SHP77 (cell line): ENCODE measurements around the gene CRAMP1.
A peak's percentile ranks its signal among the peaks of the same experiment; 100 is the strongest.

Source experiments
- DNase-seq, 2 experiments: peaks; one replicate each; lab custom pipeline; 2025; lab: John Stamatoyannopoulos, UW

The CRAMP1 gene

DNA sequence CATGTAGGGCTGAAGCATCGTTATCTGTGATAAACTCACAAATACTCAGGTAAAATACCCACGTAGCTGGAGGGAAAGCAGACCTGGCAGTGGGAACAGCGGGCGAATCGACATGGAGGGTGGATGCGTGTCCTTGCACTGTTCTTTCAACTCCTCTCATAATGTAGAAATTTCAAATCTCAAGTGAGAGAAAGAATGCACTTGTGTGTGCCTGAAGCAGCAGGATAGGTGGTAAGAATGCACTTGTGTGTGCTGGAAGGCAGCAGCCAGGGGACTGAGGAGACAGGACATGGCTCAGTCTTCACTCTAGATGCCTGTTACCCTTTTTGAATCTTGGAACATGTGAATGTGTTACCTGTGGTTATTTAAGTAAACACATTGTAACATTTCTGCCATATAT is 10.7 kb upstream of the CRAMP1 start:
- DNase-seq: no peak

DNA sequence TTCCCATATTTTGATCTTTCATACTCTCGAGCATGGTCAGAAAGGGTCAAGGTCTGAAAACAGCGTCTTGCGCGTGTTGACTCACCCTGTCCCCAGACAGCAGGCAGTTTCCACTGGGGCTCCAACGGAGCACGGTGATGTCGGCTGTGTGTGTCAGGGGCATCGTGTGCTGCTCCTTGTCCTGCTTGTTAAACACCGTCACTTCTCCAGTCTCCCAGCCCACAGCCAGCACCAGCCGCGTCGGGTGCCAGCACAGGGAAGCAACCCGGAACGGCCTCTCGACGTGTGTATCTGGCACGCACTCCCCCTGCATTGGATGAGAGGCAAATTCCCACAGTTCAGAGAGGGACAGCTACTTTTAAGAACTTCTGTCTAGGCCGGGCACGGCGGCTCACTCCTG is 9.9 kb upstream of the CRAMP1 start:
- DNase-seq: no peak

DNA sequence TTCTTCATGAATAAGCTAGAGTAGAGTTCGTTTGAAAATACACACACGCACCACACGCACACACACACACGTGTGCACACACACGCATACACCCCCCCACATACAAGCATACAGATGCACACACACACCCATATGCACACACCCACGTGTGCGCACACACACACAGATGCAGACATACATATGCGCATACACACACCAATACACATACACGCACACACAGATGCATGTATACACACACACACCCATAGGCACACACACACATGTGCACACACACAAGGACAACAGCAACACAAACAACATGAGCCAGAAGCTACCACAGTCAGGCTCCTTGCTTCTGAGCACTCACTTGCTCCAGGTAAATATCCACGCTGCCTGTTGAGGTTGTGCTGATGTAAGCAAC is 5.4 kb upstream of the CRAMP1 start:
- DNase-seq: no peak

DNA sequence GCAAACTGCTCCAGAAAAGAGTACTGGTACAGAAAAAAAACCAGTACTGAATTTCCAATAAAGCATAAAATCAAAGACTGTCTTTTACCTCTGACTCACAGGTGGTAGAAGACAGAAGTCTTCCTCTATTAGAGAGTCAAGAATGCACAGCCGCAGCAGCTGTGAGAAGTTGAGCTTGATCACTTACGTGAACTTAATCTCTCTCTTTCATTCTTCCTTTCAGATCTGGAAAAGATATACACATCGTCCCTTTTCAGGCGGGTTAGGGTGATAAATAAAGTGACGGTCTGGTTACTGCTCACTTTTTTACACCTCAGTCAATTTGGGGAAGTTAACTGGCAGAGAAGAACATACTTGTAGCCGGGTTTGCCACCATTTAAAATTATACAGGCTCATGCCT is 4.2 kb upstream of the CRAMP1 start:
- DNase-seq: no peak

DNA sequence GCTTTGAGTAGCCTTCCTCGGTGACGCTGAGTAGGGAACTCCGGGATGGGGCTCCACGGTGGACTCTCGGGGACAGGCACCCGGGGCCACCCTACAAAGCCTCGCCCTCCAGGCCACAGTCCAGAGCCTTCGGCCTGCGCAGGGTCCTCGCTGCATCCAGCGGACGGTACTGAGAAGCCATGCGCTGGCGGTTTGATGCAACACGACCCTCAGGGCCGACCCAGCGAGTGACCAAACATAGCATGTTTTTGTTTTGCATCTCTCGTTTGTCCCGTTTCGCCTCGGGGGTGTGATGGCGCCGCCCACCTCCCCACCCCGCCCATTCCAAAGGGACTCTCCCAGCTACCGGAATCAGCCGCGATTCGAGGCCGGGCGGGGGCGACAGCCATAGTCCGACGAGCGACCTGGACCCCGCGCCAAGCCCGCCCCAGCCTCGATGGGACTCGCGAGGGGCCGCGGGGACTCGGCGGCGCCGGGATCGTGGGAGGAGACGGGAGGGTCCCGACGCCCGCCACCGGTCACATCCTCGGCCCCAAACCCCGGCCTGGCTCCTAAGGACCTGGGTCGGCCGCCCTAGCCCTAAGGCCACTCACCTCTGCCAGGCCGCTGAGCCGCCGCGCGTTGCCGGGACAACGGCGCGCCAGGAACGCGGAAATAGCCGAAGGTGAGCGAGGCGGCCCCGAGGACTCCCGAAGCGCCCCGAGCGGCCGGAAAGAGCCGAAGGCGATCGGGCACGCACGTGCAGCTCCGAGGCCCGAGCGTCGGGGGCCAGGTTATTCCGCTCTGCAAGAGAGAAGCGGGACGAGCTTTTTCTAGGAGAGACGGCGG is 1.9 kb upstream of the CRAMP1 start:
- DNase-seq: peak; percentile 80 to 87

DNA sequence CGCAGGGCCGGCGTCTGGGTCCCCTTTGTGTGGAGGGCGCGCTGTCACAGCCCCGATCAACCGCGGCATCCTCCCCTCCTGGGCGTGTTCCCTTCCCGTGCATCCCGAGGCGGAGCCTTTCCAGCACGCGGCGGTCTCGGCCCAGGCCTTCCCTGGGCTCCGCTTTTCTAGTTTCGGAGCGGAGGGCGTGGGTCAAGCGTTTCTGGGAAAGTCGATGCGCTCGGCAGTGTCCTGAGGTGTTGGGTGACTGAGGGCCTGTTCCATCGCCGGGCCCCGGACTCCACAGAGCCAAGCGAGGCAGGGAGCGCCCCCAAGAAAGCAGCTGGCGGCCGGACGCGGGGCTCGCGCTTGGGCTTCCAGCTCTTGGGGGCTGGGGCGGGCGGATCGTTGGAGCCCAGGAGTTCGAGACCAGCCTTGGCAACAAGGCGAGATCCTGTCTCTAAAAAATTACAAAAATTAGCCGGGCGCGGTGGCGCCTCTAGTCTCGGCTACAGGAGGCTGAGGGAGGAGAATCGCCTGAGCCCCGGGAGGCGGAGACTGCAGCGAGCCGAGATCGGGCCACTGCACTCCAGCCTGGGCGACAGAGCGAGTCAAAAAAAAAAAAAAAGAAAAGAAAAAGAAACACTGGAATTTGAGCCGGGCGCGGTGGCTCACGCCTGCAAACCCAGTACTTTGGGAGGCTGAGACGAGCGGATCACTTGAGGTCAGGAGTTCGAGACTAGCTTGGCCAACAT is 1.1 kb upstream of the CRAMP1 start:
- peak in 1 of 2 experiments; percentile 67 for DNase-seq

DNA sequence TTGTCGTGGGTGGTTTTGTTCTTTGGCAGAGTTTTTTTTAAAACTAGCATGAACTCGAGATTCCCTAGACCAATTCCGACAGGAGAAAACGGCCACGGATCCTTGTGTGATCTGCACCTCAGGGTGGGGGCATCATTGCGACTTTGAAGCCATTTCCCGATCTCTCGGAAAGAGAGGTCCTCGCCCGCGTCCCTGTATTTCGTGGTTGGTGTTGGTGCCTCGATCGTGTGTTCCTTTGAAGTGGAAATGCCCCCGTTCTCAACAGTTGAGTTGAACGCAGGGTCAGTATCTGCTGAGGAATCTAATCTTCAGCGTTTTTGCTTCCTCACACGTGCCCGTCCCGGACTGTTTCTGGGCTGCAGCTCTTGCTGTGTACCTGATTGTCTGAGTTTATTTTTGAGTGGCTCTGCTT is 1.1 kb downstream of the CRAMP1 start:
- DNase-seq: no peak

DNA sequence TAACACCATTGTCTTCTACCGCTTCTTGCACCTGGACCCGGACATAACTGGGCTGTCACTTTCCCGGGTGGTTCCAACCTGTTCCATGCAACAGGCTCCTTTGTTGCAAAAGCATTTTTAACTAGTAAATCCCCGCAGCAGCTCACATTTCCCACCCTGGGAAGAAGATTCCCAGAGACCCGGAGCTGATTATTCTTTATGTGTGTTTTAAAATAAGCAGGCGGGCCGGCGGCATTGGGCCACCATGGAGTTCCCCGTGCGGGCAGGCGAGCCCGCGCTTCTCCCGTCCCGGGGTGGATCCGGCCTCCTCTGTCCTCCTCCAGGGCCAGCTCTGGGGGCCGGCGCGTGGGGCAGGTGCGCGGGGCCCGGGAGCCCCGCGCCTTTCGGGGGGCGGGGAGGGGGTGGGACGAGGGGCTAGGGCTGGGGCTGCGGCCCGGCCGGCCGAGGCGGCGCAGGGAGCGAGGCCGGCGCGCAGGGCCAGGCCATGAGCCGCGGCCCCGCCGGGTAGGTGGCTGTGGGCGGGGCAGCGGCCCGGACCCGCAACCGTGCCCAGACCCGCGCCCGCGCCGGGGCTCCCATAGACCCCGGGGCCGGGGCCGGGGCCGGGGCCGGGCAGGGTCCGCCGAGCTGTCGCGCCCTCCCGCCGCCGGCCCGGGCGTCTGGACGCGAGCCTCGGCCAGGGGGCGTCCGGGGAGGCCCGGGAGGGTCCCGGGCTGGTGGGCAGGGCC is 1.7 kb downstream of the CRAMP1 start:
- DNase-seq: no peak

DNA sequence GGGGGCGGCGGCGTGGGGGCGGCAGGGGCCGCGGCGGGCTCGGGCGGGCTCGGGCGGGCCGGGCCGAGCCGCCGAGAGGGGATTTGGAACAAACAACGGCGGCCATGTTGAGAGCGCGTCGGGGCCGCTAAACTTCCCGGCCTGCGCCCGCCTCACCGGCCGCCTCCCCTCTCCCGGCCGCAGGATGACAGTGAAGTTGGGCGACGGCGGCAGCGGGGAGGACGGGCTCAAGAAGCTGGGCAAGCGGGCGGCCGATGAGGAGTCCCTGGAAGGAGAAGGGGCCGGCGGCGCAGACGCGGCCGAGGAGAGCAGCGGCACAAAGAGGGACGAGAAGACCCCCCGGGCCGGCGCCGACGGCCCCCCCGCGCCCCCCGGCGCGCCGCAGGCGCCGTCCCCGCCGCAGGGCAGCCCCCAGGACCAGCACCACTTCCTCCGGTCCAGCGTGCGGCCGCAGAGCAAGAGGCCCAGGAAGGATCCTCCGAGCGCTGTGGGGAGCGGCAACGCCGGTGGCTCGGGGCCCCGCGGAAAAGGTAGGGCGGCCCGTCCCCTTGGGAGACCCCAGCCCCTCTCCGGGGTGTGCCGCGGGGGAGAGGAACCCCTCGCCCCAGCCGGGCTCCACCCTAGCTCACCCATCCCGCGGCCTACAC is 2.4 kb downstream of the CRAMP1 start:
- no peak for DNase-seq

DNA sequence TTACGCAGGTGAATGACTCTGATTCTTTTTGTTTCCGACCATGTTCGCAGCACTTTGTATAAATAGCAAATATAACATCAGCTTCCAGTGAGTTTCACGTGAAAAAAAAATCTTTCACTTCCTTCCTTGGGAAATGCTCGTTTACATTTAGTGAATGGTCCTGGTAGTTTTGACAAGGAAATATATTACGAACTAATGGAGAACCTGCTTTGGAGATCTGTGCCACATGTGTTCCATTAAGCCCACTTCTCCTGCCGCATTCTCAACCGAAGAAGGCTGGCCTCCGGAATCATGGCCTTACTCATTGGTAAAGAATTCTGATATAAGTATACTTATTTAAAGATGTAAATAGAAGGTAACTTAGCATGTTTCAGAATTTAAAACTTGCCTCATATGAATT is 3.6 kb downstream of the CRAMP1 start:
- DNase-seq: no peak

DNA sequence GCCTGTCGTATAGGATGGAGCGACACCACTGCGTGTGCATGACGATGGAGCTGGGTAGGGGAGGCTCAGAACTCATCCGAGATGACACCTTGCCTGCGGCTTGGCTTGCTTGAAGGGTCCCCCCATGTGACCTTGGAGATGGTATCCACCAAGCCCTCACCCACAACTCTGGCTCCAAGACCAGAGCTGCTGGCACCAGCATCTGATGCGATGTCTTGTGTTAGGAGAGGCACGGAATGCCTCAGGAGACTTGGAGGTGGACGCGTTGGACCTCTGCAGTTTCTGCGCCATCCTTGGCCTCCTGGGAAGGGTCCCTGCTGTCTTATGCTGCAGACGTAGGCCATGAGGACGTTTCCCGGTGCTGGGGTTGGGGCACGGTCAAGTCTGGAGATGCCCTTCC is 7.8 kb downstream of the CRAMP1 start:
- DNase-seq: no peak

DNA sequence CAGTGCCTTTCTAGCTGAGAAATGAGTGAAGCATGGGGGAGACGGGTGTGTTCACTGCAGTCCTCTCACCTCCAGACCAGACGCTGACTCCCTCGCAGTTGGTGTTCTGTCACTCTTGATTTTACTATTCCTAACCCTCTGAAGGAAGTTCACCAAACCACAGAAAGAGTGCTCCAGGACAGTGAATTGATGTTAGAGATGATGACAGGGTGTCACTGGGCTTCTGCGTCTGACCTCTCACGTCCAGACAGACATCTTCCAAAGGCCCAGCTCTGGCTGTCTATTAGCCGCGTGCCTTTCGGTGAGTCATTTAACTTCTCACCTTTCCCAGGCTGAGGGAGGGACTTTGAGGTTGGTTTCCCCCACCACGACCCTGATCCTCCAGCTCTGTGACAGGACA is 8.2 kb downstream of the CRAMP1 start:
- DNase-seq: no peak

DNA sequence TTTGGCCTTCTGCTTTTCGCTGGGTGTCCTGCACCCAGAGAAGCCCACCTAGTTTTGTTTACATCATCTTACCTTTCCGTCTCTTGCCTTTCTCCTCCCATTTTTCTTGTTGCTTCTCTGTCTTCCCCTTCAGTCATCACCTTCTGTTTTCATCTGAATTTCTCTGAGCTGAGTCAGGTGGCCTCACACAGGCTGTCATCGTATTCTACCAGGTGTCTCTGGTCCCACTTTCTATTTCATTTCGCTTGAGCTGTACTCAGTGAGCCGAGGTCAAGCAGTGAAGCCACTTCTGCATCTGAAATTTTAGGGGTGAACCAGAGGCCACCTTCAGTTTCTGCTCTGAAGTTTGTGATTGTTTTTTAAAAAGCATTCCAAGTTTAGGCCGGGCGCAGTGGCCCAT is 9.7 kb downstream of the CRAMP1 start:
- DNase-seq: no peak

DNA sequence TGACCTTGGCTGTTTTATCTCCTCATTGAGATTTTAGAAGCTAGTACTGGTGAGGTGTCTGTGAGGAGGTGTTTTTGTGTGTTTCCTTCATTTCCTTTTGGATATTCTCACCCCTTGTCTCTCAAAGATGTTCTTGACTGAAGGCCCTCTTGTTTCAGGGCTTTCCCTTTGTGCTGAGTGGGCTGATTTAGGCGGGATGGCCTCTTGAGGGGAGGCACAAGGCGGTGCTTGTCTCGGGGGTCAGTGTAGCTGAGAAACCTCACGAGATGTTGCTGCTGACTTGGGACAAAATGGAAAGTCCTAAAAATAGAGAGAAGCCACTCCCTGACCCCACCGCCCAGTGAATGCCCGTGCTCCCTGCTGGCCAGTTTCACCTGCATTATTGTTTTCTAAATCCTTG is 14.2 kb downstream of the CRAMP1 start:
- DNase-seq: no peak

DNA sequence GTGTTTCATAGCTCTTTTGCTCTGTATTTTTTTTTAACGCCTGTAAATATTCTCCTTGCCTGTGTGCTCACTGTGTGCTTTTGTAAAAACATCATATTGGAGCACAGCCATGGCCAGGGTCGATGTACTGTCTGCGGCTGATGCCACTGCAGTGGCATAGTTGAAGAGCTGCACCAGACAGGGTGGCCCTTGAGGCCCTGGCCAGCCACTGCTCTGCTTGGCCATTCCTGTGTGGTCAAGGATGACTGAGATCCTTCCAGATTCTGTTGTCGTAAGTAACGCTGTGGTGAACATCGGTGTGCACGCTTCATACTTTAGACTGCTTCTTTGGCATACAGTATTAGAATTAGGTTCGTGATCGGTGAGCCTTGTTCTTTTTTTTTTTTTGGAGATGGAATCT is 14.6 kb downstream of the CRAMP1 start:
- no peak for DNase-seq

DNA sequence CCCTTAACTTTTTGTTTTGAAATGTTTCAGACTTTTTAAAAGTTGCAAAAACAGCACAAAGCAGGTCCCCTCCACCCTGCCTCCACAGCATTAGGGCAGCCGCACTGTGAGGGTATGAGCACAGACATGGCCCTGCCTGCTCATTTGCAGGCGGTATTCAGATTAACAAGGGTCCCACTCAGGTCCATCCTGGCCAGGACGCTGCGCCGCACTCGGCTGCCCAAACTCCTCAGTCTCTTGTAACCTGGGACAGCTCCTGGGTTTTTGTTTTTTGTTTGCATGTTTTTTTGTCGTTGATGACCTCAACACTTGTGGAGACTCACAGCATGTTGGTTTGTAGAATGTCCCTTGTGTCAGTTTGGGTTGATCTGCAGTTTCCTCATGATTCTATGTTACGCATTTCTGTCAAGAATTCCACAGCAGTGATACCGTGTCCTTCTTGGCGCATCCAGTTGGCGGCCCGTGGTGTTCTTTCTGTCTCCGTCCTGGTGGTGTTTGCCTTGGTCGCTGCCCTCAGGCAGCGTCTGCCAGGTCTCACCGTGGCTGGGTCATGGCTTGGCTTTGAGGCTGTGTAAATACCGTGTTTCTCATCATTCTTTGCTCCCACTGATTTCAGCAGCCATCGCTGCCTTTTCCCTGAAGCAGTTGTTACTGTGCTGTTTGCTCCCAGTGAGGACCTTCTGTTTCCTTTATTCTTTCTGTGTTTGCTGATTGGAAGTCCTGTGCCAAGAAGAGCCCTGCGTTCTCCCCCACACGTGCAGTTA is 18.5 kb downstream of the CRAMP1 start:
- DNase-seq: no peak

DNA sequence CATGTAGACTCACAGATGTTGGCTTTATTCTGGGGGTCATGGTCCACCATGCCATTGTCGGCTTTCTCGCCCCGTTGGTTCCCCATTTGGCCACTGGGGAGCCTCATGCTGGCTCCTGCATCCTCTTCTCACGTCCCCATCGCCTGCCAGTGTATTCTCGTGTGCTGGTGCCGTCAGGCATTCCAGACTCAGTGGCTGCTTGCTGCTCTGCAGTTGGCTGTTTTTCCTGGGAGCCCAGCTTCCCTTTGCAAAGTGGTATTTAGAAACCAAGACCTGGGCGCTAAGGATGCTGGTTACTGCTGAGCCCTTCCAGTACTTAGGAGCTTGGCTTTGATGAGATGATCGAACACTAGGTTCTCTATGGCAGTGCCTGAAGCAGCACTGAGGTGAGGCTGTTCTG is 19.1 kb downstream of the CRAMP1 start:
- DNase-seq: no peak

DNA sequence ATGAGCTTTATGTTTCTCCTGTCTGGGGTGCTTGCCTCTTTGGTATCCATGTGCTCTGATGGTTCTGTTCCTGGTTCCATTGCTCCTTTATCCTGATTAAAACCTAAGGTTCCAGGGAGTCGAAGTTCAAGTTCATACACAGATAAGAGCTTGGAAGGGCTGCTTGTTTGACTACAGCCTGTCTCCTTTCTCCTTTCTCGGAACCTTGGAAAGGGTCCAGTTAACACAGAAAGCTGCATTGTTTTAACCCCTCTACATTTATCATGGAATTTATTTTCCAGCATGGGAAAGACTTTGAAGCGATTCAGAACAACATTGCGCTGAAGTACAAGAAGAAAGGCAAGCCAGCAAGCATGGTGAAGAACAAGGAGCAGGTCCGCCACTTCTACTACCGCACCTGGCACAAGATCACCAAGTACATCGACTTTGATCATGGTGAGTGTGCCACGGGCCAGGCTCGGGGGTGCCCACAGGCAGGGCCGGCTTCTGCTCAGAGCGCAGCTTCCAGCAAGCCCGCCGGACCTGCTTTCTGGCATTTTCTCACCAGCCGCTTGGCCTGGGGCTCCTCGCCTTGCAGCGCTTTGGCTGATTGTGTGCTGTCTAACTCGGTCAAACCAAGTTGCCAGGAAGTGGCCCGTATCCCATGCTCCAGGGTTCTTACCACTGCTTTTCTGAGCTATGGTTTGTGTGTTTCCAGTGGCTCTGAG is 19.9 kb downstream of the CRAMP1 start:
- DNase-seq: no peak

DNA sequence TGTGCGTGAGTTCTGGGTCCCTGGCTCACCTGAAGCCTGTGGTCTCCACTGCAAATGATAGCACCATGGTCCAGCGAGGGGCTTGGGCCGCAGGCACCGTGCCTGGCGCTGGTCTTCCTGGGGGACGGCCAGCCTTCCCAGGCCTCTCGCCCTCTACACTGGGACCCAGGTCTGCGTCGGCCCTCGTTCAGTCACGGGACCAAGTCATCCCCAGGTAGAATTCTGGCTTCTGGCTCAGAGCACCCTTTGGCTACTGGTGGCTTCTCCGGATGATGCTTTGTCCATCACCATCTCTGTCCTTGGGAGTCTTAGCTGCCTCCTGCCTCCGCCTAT is 20.4 kb downstream of the CRAMP1 start:
- no peak for DNase-seq

DNA sequence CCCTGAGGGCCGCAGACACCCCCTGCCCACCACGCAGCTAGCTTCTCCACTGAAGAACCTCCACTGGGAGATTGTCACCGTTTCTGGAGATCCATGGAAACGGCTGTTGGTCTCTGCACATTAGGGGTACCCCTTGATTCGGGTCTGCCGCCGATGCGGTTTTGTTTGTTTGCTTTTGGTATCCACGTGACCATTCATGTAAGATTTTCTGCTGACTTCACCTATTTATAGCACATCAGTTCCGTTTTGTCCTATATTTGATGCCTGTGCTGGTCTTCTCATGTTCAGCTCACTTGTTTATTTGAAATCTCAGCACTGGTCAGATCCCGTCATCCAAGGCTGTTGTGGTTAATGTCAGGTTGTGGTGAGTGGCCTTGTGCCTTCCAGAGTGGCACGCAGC is 21.1 kb downstream of the CRAMP1 start:
- DNase-seq: no peak

DNA sequence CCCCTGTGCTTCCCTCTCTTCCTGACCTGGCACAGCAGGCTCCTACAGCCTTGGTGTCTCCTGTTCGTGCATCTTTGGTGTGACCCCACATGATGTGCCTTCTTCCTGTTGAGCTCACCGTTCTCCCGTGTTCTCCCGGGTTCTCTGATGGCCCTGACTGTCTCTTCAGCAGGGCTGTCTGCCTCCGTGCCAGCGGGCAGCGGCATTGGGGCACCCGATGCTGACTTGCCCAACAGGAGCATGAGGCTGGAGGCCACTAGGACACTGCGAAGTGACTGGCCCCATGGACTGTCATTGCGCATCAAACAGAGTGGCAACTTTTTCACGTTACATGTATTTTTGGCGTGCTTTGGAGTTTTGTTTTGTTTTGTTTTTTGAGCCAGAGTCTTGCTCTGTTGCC is 22.4 kb downstream of the CRAMP1 start:
- no peak for DNase-seq
